Glomerular endothelial cell (primary cell): Measurements from ENCODE around the gene BATF. TPM values are rescaled to one million over a fixed set of nuclear protein-coding genes. Genes with fewer than 3 reads are reported as not detected.

ENCODE experiments used
- DNase-seq: peaks from one replicate; pipeline ENCODE4 v3.0.0-alpha.2; 2011; ENCODE audit warnings: low read depth, low spot score; ENCODE audit errors: extremely low read depth
- total RNA-seq: library from RNA; depleted of rRNA; stranded (reverse); fragments of >200 nt; gene quantifications from 2 replicates; pipeline ENCODE4 v1.2.3, GENCODE V29; 2015

BATF gene
- total RNA-seq, 1 donor from 2014 or later, result not detected

DNA sequence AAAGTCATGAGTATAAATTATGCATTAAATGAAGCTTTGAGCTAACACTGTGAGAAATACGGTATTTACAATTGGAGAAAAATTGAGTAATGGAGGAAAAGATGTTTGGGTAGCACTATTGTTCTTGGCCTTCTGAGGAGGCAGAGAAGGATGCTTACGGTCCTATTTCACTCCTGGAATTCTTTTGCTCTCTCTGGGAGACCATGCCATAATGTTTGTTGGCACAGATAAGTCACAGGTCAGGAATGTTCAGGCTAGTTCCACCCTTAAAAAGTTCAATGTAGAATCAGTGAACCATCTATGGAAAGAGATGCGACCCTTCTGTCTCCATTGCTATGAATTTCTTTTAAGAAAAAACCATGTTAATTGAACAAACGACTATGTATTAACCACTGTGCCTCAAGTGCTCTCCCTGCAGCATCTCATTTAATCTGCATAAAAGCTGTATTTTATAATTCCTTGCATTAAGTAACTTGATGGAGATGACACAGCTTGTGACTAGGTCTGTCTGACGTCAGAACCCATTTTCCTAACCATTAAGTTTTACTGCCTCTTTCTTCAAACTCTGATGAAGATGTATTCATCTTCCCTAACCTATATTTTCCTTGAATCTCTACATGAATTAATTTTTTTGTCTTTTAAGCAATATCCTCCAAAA is 9.5 kb downstream of the BATF start:
- DNase-seq, result no peak

DNA sequence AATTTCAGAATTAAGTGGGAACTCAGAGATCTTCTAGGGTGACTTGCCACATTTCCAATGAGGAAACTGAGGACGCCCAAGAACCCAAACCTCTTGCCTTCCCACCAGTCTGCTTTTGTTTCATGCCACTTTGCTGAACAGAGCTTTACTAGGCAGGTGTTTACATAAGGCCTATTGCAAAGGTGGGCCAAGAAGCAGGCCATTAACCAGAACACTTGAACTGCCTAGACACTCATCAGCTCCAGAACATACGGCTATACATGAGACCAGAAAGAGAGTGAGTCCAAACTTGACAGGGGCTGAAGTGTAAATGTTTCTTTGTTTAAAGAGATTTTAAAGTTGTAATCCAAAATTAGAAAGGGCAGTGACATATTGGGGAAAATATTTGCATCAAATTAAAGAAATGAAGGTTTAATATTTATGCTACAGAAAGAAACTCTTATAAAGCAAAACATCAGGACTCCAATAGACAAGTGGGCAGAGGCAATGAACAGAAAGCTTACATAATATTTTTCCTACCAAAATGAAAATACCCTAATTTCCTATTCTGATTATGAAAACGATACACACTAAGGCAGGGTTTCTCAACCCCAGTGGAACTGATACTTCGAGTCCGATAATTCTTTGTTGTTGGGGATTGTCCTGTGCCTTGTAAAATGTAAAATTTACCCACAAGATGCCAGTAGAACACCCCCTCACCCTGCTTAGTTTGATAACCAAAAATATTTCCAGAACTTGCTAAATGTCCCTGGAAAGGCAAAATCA is 11.7 kb downstream of the BATF start:
- DNase-seq, result no peak

GRCh38 chr14:75535164-75535898 is 13.1 kb downstream of the BATF start:
- no peak for DNase-seq

DNA sequence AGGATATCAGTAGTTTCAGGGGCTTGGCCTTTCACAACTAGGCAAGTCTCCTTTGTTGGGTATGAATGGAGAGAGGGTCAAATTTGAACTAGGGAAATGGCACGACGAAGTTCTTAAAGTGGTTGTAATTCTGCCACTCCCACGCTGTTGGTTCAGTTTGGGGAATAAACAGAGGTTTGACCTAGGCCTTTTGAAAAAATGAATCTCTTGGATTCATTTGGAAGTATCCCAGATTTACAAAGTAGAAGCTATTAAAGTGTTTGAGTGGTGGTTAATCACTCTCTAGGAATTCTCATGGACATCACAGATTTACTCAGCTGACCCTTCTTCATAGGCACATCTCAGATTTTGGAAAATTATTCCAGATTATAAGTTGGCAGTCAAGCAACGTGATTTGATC is 14.8 kb downstream of the BATF start:
- DNase-seq, result no peak

- no peak for DNase-seq
Measured at GRCh38 chr14:75539162-75539560, 16.9 kb downstream of the BATF start.

- DNase-seq, result no peak
Measured at GRCh38 chr14:75539561-75540478, 17.6 kb downstream of the BATF start.

- DNase-seq, result no peak
Measured at GRCh38 chr14:75540479-75540851, 18.2 kb downstream of the BATF start.

DNA sequence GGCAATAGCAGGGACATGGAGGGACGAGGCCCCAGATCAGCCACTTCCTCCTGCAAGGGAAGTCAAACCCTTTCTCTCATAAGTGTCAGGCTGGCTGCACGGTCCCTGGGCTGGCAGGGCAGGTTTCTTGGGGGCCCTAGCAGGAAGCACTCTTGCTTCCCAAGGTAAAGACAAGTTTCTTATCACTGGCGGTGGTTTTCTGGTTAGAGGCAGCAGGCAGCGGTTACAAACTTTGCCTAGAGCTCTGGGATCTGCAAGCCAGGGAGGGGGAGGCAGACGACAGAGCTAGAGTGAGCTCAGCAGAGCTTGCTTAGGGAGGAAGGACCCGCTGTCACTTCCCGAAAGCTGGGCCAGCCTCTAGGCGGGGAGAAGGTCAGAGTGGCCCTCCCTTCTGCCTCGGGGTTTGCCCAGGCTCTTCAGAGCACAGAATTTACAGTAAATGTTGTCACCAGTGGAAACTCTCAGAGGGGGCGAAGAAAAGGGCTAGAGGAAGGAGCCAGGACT is 20.4 kb downstream of the BATF start:
- no peak for DNase-seq

DNA sequence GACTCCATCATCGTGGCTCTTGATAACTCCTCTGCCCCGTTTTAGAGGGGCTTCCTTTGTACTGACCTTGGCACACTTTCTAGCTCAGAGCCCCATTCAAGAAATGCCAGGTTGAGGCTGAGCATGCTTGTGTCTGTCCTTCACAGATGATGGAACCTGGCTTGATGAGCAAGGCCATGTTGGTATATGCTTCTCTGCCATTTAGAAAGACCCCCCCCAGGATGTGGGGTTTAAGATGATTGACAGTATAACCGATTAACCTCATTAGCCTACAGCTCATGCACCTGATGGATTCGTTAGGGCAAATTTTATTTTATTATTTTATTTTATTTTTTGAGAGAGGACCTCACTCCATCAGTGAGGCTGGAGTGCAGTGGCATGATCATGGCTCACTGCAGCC is 21.0 kb downstream of the BATF start:
- DNase-seq, result no peak

DNA sequence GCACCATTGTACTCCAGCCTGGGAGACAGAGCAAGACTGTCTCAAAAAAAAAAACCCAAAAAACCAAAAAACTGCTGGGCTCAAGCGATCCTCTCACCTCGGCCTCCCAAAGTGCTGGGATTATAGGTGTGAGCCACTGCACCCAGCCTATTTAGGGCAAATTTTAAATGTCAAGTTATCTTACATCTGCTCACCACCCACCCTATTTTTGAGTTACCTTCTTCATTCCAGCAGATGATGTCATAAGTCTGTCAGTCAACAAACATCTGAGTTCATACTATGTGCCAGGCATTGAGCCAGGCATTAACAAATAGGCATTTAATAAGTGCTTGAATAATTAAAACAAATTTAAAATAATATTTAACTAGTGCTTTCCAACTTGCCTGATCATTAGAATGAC is 21.5 kb downstream of the BATF start:
- no peak for DNase-seq

DNA sequence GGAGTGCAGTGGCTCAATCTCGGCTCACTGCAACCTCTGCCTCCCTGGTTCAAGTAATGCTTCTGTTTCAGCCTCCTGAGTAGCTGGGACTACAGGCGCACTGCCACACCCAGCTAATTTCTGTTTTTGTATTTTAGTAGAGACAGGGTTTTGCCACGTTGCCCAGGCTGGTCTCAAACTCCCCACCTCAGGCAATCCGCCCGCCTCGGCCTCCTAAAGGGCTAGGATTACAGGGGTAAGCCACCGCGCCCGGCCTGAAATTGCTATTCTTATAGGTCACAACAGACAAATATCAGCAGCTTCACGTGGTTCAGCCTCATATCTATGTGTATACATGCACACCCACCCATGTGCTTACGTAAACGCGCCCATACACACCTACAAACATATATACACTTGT is 23.6 kb downstream of the BATF start:
- no peak for DNase-seq

- DNase-seq, result no peak
Measured at GRCh38 chr14:75547552-75548250, 25.4 kb downstream of the BATF start.

DNA sequence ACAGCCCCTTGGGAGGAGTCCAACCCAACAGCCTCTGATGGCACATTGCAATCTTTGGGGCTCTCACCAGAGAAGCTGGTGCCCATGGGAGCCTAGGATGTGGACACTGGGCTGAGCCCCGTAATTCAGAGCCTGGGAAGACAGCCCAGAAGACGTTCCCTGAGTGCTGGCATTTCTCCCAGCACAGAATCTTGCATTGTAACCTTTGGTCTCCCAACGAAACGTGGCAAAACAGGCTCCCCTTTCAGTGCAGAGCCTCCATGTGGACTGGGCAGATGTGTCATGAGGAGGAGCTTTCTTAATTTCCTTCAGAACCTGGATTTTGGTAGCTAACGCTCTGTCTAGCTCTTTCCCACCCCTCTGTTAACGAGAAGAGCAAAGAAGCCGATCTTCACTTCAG is 26.3 kb downstream of the BATF start:
- DNase-seq, result no peak

- no peak for DNase-seq
Measured at GRCh38 chr14:75549169-75549568, 26.9 kb downstream of the BATF start.

DNA sequence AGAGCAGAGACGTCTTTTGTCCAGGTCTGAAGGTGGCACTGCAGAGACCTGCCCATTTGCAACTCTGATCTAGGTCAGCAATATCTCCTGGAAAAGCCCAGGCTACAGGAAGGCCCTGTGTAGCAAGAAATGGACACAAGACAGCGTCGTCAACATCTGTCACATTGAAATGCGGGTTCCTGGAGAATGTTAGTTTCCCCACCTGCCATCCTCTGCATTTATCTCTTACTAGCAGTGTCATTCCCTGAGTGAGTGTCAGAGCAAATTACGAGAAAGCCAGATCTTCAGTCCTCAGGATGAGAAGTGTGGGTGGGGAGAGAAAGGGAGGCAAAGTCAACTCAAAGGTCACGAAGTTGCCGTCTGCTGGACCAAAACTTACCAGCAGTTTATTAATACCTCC is 28.8 kb downstream of the BATF start:
- no peak for DNase-seq

- no peak for DNase-seq
Measured at GRCh38 chr14:75553157-75553556, 30.9 kb downstream of the BATF start.

DNA sequence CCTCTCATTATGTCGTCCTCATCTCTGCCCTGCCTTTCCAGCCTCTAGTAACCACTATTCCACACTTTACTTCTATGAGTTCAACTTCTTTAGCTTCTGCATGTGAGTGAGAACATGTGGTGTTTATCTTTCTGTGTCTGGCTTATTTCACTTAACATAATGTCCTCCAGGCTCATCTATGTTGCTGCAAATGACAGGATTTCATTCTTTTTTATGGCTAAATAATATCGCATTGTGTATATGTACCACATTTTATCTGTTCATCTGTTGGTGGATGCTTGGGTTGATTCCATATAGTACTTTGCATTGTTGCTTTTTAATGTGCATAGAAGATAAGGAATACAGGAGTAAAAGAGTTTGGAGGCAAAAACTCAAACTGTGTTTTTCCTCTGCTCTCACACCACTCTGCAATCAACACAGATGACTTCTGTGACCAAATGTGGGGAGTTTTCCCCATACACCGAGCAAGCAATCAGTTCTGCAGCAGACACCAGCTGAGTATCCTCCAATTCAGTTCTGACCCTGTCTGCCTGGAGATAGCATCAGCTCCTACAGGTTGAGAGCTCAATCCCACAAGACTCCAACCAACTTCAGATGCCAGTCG is 31.6 kb downstream of the BATF start:
- DNase-seq, result no peak

- DNase-seq, result no peak
Measured at GRCh38 chr14:75554482-75554881, 32.2 kb downstream of the BATF start.

- DNase-seq, result no peak
Measured at GRCh38 chr14:75558440-75558839, 36.2 kb downstream of the BATF start.

GRCh38 chr14:75559045-75559444 is 36.8 kb downstream of the BATF start:
- DNase-seq, result no peak
